Retinal pigment epithelial cell (primary cell): Measurements from ENCODE around the gene MYO5B.

Experiments used
- DNase-seq: peaks from one replicate; pipeline ENCODE4 v3.0.0-alpha.2; 2010; ENCODE audit warnings: low read depth
- H3K4me3 ChIP-seq: 2 replicates; pipeline ENCODE4 v1.5.1; 2011; ENCODE audit warnings: mild to moderate bottlenecking, low read length, control low read depth, moderate library complexity
- TF ChIP-seq, protein P1 (sequence below): conservative IDR thresholded peaks from 2 replicates; pipeline ENCODE4 v1.5.1; 2011; ENCODE audit warnings: low read depth, low read length, control low read depth, inconsistent platforms

Gene MYO5B

DNA sequence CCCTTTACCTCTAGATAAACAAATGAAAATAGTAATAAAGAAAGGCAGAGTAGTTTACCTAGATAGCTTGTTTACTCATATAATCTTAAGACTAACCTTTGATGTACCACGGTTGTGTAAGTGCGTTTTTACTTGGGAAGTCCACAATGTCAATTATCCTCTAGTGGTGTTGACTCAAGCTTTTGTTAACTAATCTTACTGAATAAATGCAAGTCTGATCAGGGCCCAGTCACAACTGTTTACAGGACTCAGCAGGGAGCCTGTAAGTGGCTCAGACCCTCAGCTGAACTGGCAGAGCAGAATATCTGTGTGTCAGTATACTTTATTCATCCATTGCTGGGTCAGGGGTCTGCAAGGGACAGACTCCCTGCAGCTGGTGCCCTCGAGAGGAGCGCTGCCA, 283.5 kb downstream of the MYO5B start:
- no peak for DNase-seq
- TF ChIP-seq, protein P1, sequence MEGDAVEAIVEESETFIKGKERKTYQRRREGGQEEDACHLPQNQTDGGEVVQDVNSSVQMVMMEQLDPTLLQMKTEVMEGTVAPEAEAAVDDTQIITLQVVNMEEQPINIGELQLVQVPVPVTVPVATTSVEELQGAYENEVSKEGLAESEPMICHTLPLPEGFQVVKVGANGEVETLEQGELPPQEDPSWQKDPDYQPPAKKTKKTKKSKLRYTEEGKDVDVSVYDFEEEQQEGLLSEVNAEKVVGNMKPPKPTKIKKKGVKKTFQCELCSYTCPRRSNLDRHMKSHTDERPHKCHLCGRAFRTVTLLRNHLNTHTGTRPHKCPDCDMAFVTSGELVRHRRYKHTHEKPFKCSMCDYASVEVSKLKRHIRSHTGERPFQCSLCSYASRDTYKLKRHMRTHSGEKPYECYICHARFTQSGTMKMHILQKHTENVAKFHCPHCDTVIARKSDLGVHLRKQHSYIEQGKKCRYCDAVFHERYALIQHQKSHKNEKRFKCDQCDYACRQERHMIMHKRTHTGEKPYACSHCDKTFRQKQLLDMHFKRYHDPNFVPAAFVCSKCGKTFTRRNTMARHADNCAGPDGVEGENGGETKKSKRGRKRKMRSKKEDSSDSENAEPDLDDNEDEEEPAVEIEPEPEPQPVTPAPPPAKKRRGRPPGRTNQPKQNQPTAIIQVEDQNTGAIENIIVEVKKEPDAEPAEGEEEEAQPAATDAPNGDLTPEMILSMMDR: no peak
- H3K4me3 ChIP-seq: no peak overlapping the region

- H3K4me3 ChIP-seq: no peak overlapping the region
- no peak for DNase-seq
- TF ChIP-seq, protein P1: no peak
These were observed 284.0 kb downstream of the MYO5B start for GRCh38 chr18:49910986-49911385.

DNA sequence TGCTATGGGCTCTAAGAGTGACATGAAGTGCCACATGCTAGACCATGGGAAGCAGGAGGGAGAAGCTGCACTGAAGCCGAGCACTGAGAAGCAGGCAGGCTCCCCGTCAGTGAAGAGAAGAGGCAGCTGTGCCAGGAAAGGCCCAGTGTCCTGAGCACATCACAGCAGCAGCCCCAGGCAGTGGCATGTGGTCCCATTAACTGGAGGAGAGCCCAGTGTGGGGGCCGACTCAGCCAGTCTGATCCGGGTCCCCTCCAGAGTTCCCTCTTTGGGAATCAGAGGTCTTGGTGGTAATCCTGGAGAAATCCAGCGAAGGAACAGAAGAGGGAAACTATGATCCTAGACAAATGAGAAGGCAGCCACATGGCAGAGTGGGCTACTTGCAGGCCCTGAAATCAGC, 284.9 kb downstream of the MYO5B start:
- DNase-seq: no peak
- no peak overlapping the region for H3K4me3 ChIP-seq
- TF ChIP-seq, protein P1: no peak

GRCh38 chr18:49907346-49907929, 287.5 kb downstream of the MYO5B start:
- TF ChIP-seq, protein P1: no peak
- no peak overlapping the region for H3K4me3 ChIP-seq
- DNase-seq: peak; percentile 29

DNA sequence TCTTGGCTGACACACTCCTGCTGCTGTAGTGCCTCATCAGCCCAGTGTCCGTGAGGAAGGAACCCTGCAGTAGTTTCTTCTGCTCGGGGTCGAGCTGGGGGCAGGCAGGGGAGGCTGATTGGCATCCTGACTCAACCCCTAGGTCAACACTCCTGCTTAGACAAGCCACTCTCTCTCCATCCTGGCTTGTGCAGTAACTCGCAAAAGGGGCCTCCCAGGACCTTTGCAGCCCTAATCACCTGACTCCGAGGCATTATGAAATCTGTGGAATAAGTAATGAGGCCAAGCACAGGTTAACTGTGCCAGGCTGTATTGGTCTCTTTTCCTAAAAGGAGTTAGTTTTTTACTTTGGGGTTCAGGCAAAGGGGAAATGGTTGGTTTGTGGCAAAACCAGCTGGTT, 289.2 kb downstream of the MYO5B start:
- no peak overlapping the region for H3K4me3 ChIP-seq
- no peak for DNase-seq
- TF ChIP-seq, protein P1: no peak

- no peak for DNase-seq
- H3K4me3 ChIP-seq: no peak overlapping the region
- TF ChIP-seq, protein P1: no peak
These were observed 289.9 kb downstream of the MYO5B start for GRCh38 chr18:49904871-49905555.

- no peak for DNase-seq
- no peak overlapping the region for H3K4me3 ChIP-seq
- TF ChIP-seq, protein P1: no peak
These were observed 293.0 kb downstream of the MYO5B start for GRCh38 chr18:49901862-49902340.
